AG04450 (cell line): ENCODE measurements around the gene NUDT1. TPM values are rescaled to one million over a fixed set of nuclear protein-coding genes. Genes with fewer than 3 reads are reported as not detected.
"Not testable (repeated sequence)": the region's sequence is repeated elsewhere in the genome, so short reads cannot be mapped to it uniquely, and the experiment has no call there.

ENCODE experiments used
- CTCF ChIA-PET: fragments of 300-600, 350-600 bp; formaldehyde crosslinking; extraction: SDS; loops from one replicate; lab custom pipeline; 2022; ENCODE audit warnings: antibody characterized with exemption, inconsistent platforms; lab: Charles Lee
- POLR2A ChIA-PET: fragments of 350-600 bp; formaldehyde crosslinking; extraction: SDS; loops from one replicate; lab custom pipeline; 2021; ENCODE audit warnings: antibody characterized with exemption, inconsistent platforms; lab: Yijun Ruan, JAX
- DNase-seq: peaks from one replicate; pipeline ENCODE4 v3.0.0-alpha.2; 2011; ENCODE audit warnings: low read depth, low spot score
- H3K27ac ChIP-seq: one replicate; pipeline ENCODE4 v1.5.1; 2012; ENCODE audit warnings: low read depth, low read length, control low read depth
- H3K27me3 ChIP-seq: one replicate; pipeline ENCODE4 v1.6.0; 2012; ENCODE audit warnings: low read length; ENCODE audit not compliant: control insufficient read depth, insufficient read depth
- H3K4me3 ChIP-seq: 2 replicates; pipeline ENCODE4 v1.5.1; 2011; ENCODE audit warnings: mild to moderate bottlenecking, low read depth, low read length, control low read depth
- H3K9me3 ChIP-seq: 2 replicates; pipeline ENCODE4 v1.5.1; 2012; ENCODE audit warnings: low read length; ENCODE audit not compliant: control insufficient read depth, insufficient read depth
- CTCF ChIP-seq: IDR thresholded peaks from 2 replicates; pipeline ENCODE4 v1.5.1; 2011; ENCODE audit warnings: low read depth, low read length, control low read depth, inconsistent platforms
- polyA plus RNA-seq: library from polyadenylated mRNA; depleted of rRNA; stranded (reverse); fragments of >200 nt; gene quantifications from 2 replicates; pipeline ENCODE4 v1.2.3, GENCODE V29; 2011

Gene NUDT1
- polyA plus RNA-seq, 1 experiment: 11.5 TPM

- no peak for TF ChIP-seq CTCF
- POLR2A ChIA-PET: no interaction called here
- CTCF ChIA-PET: no interaction called here
Measured at GRCh38 chr7:2263176-2263575, 21.1 kb downstream of the NUDT1 start.

GRCh38 chr7:2264158-2264557 lies 22.1 kb downstream of the NUDT1 start:
- Histone ChIP-seq H3K9me3 (no peaks in the 10 kb centered on the region), H3K27me3 (no peaks in the 10 kb centered on the region), H3K4me3 (no peak overlapping the region), H3K27ac (no peak overlapping the region)
- POLR2A ChIA-PET: no interaction called here
- no peak for DNase-seq
- no peak for TF ChIP-seq CTCF
- CTCF ChIA-PET: no interaction called here

More at GRCh38 chr7:2263176-2263575, 21.1 kb downstream of the NUDT1 start:
- no peak for DNase-seq
- Histone ChIP-seq H3K9me3 (no peaks in the 10 kb centered on the region; the same call in 1 of the 2 replicates), H3K4me3 (no peak overlapping the region), H3K27ac (no peak overlapping the region), H3K27me3 (no peaks in the 10 kb centered on the region)

GRCh38 chr7:2266911-2267310 lies 24.9 kb downstream of the NUDT1 start:
- CTCF ChIA-PET: no interaction called here
- Histone ChIP-seq H3K4me3 (no peak overlapping the region), H3K27ac (peak overlapping the region; percentile 31), H3K27me3 (no peaks in the 10 kb centered on the region), H3K9me3 (no peaks in the 10 kb centered on the region)
- no peak for TF ChIP-seq CTCF
- DNase-seq: no peak
- POLR2A ChIA-PET: interaction anchor here (0.6 to 0.8 kb wide), 2 partner anchors 13 to 52 kb away, joined by 3 to 7 read pairs; no protein-coding TSS in a partner anchor

- peak overlapping the region; percentile 39 for H3K27ac ChIP-seq
- ChIA-PET POLR2A (interaction anchor here (0.6 kb wide), 1 partner anchor 489 kb away, joined by 10 read pairs; no protein-coding TSS in a partner anchor), CTCF (interaction anchor here (0.6 kb wide), 1 partner anchor 79 kb away, joined by 6 read pairs; no protein-coding TSS in a partner anchor)
- not testable (repeated sequence) for H3K9me3 ChIP-seq, H3K27me3 ChIP-seq, DNase-seq, H3K4me3 ChIP-seq
Measured at GRCh38 chr7:2269089-2269990, 27.3 kb downstream of the NUDT1 start.

GRCh38 chr7:2269991-2270460 lies 28.0 kb downstream of the NUDT1 start:
- POLR2A ChIA-PET: interaction anchor here (0.6 to 0.7 kb wide), 2 partner anchors 21 to 490 kb away, joined by 4 to 10 read pairs; no protein-coding TSS in a partner anchor
- Histone ChIP-seq H3K9me3 (no peaks in the 10 kb centered on the region), H3K27me3 (no peaks in the 10 kb centered on the region), H3K4me3 (no peak overlapping the region), H3K27ac (peak overlapping the region; percentile 39)
- CTCF ChIA-PET: interaction anchor here (0.5 kb wide), 1 partner anchor 76 kb away, joined by 4 read pairs; no protein-coding TSS in a partner anchor
- DNase-seq: no peak
- no peak for TF ChIP-seq CTCF
